GM18517 (cell line): ENCODE results near the gene CCR1.
A peak's percentile ranks its signal among the peaks of the same experiment; 100 is the strongest.
"Not testable (repeated sequence)": the region's sequence is repeated elsewhere in the genome, so short reads cannot be mapped to it uniquely, and the experiment has no call there.

Source experiments
- ATAC-seq: cut with Tn5 transposase; IDR thresholded peaks from one replicate; pipeline ENCODE4 v1.9.1; 2021; ENCODE audit warnings: mild to moderate bottlenecking, moderate library complexity; ENCODE audit not compliant: unreplicated experiment

CCR1 gene

GRCh38 chr3:46213201-46213600 is 5.1 kb upstream of the CCR1 start:
- ATAC-seq: no peak

GRCh38 chr3:46212101-46212500 is 4.0 kb upstream of the CCR1 start:
- ATAC-seq: no peak

- ATAC-seq: no peak
Observed at GRCh38 chr3:46209746-46210470, 1.8 kb upstream of the CCR1 start.

GRCh38 chr3:46209053-46209452 is 940 bp upstream of the CCR1 start:
- ATAC-seq: no peak

GRCh38 chr3:46207514-46207913 is 599 bp downstream of the CCR1 start:
- not testable (repeated sequence) for ATAC-seq

GRCh38 chr3:46206282-46207015 is 1.7 kb downstream of the CCR1 start:
- no peak for ATAC-seq

GRCh38 chr3:46205286-46205960 is 2.7 kb downstream of the CCR1 start:
- ATAC-seq: no peak

- ATAC-seq: no peak
Observed at GRCh38 chr3:46203681-46204080, 4.4 kb downstream of the CCR1 start.

GRCh38 chr3:46202535-46202934 is 5.6 kb downstream of the CCR1 start:
- ATAC-seq: no peak

- ATAC-seq: no peak
Observed at GRCh38 chr3:46200790-46201189, 7.3 kb downstream of the CCR1 start.

- ATAC-seq: no peak
Observed at GRCh38 chr3:46200211-46200610, 7.9 kb downstream of the CCR1 start.

- ATAC-seq: no peak
Observed at GRCh38 chr3:46196261-46196957, 11.7 kb downstream of the CCR1 start.

GRCh38 chr3:46194868-46195553 is 13.1 kb downstream of the CCR1 start:
- ATAC-seq: no peak

- no peak for ATAC-seq
Observed at GRCh38 chr3:46193436-46193835, 14.7 kb downstream of the CCR1 start.

- no peak for ATAC-seq
Observed at GRCh38 chr3:46192939-46193338, 15.2 kb downstream of the CCR1 start.

GRCh38 chr3:46191730-46192129 is 16.4 kb downstream of the CCR1 start:
- ATAC-seq: no peak

- no peak for ATAC-seq
Observed at GRCh38 chr3:46188708-46189107, 19.4 kb downstream of the CCR1 start.

GRCh38 chr3:46187876-46188275 is 20.2 kb downstream of the CCR1 start:
- ATAC-seq: no peak

- peak; percentile 28 for ATAC-seq
Observed at GRCh38 chr3:46187341-46187700, 20.8 kb downstream of the CCR1 start.

GRCh38 chr3:46186471-46187340 is 21.4 kb downstream of the CCR1 start:
- peak; percentile 76 for ATAC-seq
